Stimulated activated CD8-positive, alpha-beta memory T cell treated with anti-CD3 and anti-CD28 coated beads, Interleukin-2, amount 100 ng/mL, for 1 hour (primary cell): ENCODE measurements around the gene CDK15.

ENCODE experiments used
- DNase-seq, 2 donors: peaks; one replicate each; pipeline ENCODE4 v3.0.0-alpha.2; 2020; ENCODE audit warnings: low read depth in 2 of 2

CDK15 gene

DNA sequence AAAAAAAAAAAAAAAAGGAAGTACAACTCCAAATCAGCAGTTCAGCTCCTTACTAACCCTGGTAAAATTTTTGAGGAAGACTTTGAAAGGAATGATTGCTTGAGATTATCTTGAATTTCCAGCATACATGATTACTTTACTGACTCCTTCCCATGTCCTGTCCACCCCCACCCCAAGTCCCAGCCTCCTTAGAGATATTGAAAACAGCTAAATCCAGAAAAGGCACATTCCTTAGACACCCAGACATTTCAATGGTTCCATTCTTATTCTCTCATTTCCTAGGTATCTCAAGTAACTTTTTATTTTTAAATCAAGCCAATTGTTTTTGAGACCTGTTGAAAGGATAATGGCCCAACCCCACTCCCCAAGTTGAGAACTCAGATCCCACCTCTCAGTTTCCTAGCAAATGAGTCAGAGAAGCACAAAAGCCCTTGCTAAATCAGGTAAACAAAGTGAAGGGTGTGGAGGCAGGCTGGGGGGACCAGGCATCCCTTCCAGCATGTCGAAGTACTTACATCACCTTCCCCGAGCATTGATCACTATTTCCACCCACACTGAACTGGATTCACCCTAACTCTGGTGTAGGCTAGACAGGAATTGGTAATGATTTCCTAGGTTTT, 131.9 kb downstream of the CDK15 start:
- DNase-seq = no peak

DNA sequence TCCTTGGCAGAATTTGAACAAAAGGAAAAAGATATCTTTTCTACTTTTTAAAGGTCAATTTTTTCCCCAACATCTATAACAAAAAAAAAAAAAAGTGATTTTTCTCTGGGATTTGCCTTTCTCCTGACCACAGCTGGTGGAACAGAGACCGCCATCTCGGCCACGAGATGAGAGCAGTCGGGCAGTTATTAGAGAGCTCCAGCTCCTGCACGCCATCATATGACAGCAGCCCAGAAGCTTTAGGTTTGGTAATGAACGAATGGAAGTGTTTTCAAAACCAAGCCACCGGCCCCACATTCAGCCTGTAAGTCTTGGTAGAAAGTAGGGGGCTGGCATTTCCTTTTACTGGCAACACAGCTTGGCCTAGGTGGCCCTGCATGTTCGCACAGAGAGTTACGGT, 132.4 kb downstream of the CDK15 start:
- DNase-seq = no peak

DNA sequence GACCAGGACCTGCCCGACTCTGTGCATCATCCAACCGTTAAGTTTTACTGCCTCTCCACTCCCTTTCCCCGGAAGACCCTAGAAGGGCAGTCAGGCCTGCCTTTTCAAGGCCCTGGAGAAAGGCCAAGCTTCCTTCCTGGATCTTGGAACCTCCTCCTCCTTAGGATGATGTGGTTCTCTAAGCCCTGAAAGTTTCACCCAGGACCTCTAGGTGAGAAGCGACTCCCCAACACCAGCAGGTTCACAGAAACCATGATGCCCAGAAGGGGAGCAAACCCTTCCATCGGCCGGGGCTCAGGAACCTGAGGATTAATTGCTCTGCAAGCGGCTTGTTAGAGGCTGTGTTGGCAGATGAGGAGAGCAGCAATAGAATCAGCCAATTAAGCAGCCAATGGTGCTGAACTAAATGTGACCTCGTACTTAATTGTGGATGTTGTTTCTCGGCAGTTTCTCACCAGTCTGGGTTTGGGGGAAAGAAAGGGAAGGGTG, 133.2 kb downstream of the CDK15 start:
- no peak for DNase-seq

DNA sequence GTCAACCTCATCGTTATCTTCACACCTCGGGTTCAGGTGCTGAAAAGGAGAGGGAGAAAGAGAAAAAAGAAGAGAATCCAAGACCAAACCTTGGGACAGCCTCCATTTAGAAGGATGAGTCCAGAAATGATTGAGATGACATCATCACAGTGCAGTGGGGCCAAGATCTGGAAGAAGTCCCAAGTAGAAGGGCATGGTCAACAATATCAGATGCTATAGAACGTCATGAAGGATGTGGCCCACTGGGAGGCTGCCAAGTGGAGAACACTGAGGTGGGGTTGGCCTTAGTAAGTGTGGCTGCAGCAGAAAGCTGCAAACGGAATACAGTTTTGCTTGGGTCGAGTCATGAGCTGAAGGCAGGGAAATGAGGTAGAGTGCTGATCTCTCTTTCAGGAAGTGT, 136.2 kb downstream of the CDK15 start:
- no peak for DNase-seq
